HUES6 (cell line): ENCODE results near the gene FAAP100.

Experiments used
- H3K27ac ChIP-seq: 2 replicates; pipeline ENCODE4 v1.7.0; 2013; ENCODE audit warnings: low read depth, mild to moderate bottlenecking, low read length, inconsistent platforms
- H3K27me3 ChIP-seq: 2 replicates; pipeline ENCODE4 v1.6.1; 2013; ENCODE audit warnings: low read length; ENCODE audit not compliant: control insufficient read depth, insufficient read depth
- H3K36me3 ChIP-seq: 2 replicates; pipeline ENCODE4 v1.6.1; 2013; ENCODE audit warnings: low read length; ENCODE audit not compliant: control insufficient read depth, insufficient read depth
- H3K4me1 ChIP-seq: 2 replicates; pipeline ENCODE4 v1.6.1; 2013; ENCODE audit warnings: low read length; ENCODE audit not compliant: control insufficient read depth, insufficient read depth
- H3K4me3 ChIP-seq: 2 replicates; pipeline ENCODE4 v1.5.1; 2013; ENCODE audit warnings: low read depth, low read length
- H3K9ac ChIP-seq: one replicate; pipeline ENCODE4 v1.6.1; 2013; ENCODE audit warnings: mild to moderate bottlenecking, low read length
- H3K9me3 ChIP-seq: 2 replicates; pipeline ENCODE4 v1.6.1; 2013; ENCODE audit warnings: low read depth, low read length; ENCODE audit not compliant: control insufficient read depth, insufficient read depth

FAAP100 gene

DNA sequence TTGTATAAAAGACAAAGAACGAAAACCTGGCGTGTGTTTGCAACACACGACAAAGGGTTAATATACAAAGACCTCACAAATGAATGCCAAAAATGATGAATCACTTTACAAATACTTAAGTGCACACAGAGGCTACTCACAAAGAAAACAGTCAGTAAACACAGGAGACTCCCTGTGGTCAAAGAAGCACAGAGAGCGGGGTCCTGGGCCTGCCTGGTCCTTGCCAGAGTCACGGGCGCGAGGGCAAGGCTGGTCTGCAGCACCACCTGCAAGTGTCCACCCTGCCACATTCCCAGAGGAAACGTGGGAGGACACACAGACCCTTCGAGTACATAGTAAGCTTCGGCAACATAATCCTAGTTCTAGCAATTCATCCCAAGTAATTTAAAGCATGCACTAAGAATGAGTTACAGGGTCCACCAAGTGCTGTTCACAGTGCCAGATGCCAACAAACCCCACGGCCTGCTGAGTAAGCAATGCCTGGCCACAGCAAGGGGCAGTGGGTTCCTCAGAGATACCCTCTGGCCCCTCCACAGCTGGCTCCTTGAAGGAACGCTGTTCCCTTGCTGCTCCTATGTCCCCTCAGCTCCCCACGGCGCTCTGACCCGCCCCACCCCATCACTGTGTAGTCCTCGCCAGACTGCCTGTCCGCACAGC lies 24.6 kb upstream of the FAAP100 start:
- no peaks in the 10 kb centered on the region for H3K9me3 ChIP-seq
- no peak overlapping the region for H3K9ac ChIP-seq
- H3K27me3 ChIP-seq: no peaks in the 10 kb centered on the region
- H3K27ac ChIP-seq: no peak overlapping the region
- no peaks in the 10 kb centered on the region for H3K4me1 ChIP-seq
- H3K36me3 ChIP-seq: peaks cover 88% of the 10 kb centered on the region
- H3K4me3 ChIP-seq: no peak overlapping the region

DNA sequence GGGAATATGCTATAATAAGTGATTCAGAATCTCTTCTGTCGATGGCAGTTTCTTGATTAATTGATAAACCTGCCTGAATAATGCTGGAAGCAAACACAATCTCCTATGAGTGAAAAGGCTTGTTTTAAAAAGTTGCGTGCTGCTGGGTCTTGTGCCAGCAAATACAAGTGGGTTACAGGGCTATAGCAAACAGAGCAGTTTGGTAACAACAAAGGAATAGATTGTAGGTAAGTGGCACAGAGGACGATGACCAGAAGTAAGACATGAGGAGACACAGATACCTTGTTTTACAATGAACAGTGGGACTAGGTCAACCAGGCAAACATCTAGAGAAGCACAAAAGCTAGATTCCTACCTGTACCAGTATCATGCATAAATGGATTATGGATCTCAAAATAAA lies 23.7 kb upstream of the FAAP100 start:
- no peak overlapping the region for H3K27ac ChIP-seq
- H3K4me1 ChIP-seq: no peaks in the 10 kb centered on the region
- peaks cover 91% of the 10 kb centered on the region for H3K36me3 ChIP-seq

DNA sequence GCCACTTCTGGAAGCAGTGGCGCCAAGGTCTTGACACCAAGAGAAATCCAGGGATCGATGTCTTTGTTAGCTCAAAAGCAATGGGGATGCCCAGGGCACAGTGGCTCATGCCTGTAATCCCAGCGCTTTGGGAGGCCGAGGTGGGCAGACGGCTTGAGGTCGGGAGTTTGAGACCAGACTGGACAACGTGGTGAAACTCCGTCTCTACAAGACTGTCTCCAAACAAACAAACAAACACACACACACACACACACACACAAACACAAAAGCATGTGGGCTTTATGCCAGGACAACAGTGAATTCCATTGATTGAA lies 22.4 kb upstream of the FAAP100 start:
- no peaks in the 10 kb centered on the region for H3K9me3 ChIP-seq
- H3K4me3 ChIP-seq: no peak overlapping the region
- H3K27me3 ChIP-seq: no peaks in the 10 kb centered on the region
- H3K36me3 ChIP-seq: peaks cover 91% of the 10 kb centered on the region
- no peak overlapping the region for H3K27ac ChIP-seq
- H3K9ac ChIP-seq: no peak overlapping the region
- no peaks in the 10 kb centered on the region for H3K4me1 ChIP-seq

More for the DNA sequence above, 23.7 kb upstream of the FAAP100 start:
- Histone ChIP-seq H3K9me3 (no peaks in the 10 kb centered on the region), H3K27me3 (no peaks in the 10 kb centered on the region), H3K4me3 (no peak overlapping the region), H3K9ac (no peak overlapping the region)

DNA sequence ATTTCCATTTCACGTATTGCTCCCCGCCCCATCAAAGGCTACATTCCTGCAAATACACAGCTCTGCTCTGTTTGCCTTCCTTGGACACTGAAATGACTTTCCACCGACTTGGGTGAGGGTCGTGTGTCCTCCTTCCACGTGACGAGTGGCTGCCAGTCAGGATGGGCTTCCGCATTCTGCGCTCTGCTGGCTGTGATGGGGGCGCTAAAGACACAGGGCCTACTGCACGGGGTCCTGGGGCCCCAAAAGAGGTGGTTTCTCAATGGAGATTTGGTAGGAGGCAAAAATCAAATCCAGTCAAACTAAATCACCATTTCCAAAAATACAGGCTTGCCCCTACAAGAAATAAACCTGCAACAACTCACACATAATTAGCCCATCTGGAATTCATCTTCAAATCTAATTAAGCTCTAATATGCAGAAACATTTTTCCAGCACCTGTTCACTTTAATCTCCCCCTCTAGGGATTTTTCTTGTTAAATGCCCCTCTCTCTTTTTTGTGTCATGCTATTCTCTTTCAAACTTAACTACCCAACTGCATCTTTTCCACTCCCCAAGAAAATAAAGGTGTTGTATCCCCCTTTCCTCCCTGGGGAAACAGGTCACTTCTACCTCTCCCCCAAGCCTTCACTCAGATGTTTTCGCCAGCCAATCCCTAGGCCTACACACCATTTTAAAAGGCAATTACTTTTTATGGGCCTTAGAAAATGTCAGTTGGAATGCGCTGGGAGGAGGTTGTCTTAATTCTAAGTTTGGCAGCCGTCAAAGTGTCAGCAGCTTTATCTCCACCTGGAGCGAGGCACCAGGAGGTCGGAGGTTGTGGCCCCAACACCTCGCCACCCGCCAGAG lies 21.9 kb upstream of the FAAP100 start:
- no peaks in the 10 kb centered on the region for H3K9me3 ChIP-seq

DNA sequence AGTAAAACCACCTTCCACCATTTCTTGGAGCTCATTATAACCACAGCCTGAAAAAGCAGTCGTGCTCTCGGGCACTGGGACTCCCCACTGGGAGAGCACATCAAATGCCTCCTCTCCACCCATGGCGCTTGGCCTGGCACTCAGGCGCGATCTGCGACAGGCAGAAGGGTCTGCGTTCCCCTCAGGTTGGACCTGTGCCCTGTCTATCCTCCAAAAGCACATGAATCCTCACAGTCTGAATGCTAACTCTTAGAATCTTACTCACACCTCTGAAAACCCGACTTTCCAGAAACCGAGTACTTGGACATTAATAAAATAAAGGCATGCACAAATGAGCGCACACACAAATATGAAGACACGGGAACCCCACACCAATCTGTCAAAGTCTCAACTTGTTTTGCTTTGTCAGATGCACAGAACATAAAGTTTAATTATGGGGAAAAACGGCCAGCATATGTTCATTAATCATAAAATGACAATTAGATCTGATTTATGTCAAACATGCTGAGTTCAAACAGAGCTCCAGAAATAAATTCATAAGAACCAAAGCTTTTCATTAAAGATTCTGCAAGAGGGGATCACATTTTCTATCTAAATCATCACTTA lies 20.5 kb upstream of the FAAP100 start:
- H3K27ac ChIP-seq: no peak overlapping the region
- H3K4me1 ChIP-seq: no peaks in the 10 kb centered on the region
- peaks cover 91% of the 10 kb centered on the region for H3K36me3 ChIP-seq
- no peaks in the 10 kb centered on the region for H3K9me3 ChIP-seq
- no peak overlapping the region for H3K4me3 ChIP-seq
- H3K9ac ChIP-seq: no peak overlapping the region
- no peaks in the 10 kb centered on the region for H3K27me3 ChIP-seq

More for the DNA sequence above, 21.9 kb upstream of the FAAP100 start:
- Histone ChIP-seq H3K27ac (no peak overlapping the region), H3K9ac (no peak overlapping the region), H3K4me3 (no peak overlapping the region), H3K36me3 (peaks cover 91% of the 10 kb centered on the region), H3K4me1 (no peaks in the 10 kb centered on the region), H3K27me3 (no peaks in the 10 kb centered on the region)

DNA sequence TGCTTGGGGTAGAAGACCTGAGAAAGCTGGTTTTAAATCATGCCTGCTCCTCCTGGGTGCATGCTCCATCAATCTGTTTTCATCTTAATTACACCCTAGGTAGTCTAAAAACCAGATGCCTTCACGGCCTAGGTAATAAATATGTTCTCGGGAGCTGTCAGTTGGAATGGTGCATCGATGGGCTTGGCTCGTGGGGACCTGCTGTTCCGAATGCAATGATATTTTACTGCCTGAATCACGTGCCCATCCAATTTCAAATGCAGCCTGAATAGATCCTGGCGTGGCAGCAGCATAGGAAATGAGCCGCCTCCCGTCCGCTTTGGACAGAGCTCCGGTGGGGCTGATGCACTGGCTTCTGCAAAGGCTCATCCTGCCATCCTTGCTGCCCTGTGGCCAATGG lies 18.8 kb upstream of the FAAP100 start:
- Histone ChIP-seq H3K9ac (no peak overlapping the region), H3K27ac (no peak overlapping the region), H3K36me3 (peaks cover 91% of the 10 kb centered on the region), H3K9me3 (no peaks in the 10 kb centered on the region), H3K4me1 (no peaks in the 10 kb centered on the region), H3K27me3 (no peaks in the 10 kb centered on the region), H3K4me3 (no peak overlapping the region)

DNA sequence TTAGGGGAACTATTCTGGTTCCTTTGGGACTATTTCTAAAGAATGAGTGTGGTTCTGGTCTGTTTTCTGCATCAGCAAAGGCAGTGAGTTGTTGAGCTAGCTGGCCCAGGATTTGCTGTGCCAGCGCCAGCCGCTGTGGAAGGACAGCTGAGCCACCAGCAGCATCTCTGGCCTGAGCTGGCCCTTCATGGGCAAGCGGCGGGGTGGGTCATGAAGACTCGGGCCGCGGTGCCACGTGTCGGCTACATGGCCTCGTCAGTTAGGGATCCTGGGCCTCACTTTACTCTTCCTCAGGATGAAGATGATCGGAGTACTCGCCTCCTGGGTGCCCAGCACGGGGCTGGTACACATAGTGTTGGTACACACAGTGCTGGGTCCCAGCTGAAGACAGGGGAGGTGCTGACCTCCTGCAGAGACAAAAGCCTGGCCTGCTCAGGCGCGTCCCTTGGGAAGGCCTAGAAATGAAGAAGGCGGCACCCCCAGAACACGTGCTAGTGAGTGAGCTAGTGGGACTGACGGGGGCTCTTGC lies 17.9 kb upstream of the FAAP100 start:
- Histone ChIP-seq H3K36me3 (peaks cover 93% of the 10 kb centered on the region), H3K9me3 (no peaks in the 10 kb centered on the region), H3K27me3 (no peaks in the 10 kb centered on the region), H3K4me3 (no peak overlapping the region), H3K4me1 (no peaks in the 10 kb centered on the region), H3K9ac (no peak overlapping the region), H3K27ac (no peak overlapping the region)

DNA sequence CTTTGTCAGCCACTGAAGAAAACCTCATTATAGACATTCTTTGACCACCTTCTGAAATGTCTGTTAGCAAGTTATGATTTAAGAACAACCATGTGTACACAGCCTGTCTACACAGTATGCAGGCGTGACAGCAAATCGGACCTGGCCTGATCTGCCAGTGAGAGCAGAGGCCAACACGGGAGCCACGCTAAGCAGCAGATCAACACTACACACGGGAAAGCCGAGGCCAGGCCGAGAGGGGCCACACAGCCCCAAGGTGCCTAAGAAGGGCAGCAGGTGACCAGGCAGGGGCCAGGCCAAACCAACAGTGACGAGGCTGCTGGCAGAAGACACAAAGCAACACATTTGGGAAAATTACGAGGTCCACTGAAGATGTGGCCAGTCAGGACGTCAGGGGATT lies 16.3 kb upstream of the FAAP100 start:
- Histone ChIP-seq H3K9ac (no peak overlapping the region), H3K4me3 (no peak overlapping the region), H3K27ac (no peak overlapping the region), H3K9me3 (no peaks in the 10 kb centered on the region), H3K4me1 (no peaks in the 10 kb centered on the region), H3K36me3 (peaks cover 95% of the 10 kb centered on the region), H3K27me3 (no peaks in the 10 kb centered on the region)

DNA sequence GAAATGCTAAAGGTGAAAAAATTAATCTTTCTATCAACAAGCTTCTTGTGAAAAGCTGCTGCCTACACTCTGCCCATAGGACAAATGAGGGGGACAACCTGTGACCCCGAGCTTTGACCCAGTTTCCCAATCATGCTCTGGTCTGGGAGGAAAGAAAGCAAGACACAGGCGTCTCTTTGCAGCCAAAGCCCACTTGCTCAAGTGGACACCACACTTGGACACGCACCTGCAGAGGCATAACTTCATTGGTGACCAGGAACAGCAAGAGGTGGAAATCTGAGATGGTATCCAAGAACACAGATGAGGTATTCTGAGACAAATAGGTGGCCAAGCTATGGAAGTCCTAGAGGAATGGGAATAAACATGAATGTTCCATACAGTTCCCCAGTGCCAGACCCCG lies 15.0 kb upstream of the FAAP100 start:
- H3K9ac ChIP-seq: no peak overlapping the region
- no peak overlapping the region for H3K27ac ChIP-seq
- no peak overlapping the region for H3K4me3 ChIP-seq
- H3K36me3 ChIP-seq: peaks cover 95% of the 10 kb centered on the region
- no peaks in the 10 kb centered on the region for H3K27me3 ChIP-seq
- no peaks in the 10 kb centered on the region for H3K9me3 ChIP-seq
- no peaks in the 10 kb centered on the region for H3K4me1 ChIP-seq

DNA sequence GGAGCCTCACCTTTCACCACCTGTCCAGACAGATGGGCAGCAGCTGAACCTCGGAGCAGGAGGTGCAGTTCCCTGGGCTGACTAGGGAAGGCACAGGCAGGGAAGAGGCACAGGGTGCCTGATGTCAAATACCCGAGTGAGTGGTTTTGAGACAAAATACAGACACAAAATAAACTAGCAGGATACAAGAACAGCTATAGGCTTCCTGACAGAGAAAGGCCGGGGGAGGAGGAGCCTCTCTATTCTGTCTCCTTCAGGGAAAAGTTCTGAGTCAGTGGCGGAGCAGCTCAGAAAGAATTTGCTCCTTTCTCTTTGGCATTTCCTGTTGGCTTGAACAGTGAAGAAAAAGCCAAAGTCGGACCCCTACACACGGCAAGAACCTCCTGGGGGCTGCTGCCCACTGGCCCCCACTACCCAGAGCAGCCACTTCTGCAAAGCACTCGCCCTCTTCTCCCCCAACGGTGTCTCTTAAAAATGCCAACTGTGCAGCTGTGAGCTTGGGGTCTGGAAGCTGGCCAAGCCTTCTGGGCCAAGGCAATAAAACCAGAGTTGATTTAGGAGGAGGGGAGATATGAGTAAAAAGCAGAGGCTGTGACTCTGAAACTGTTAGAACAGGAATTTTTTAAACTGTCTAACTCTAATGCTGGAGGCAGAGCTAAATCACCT lies 14.4 kb upstream of the FAAP100 start:
- H3K27ac ChIP-seq: no peak overlapping the region
- no peaks in the 10 kb centered on the region for H3K27me3 ChIP-seq
- H3K9me3 ChIP-seq: no peaks in the 10 kb centered on the region
- peaks cover 97% of the 10 kb centered on the region for H3K36me3 ChIP-seq
- H3K4me3 ChIP-seq: no peak overlapping the region
- H3K9ac ChIP-seq: no peak overlapping the region
- no peaks in the 10 kb centered on the region for H3K4me1 ChIP-seq

DNA sequence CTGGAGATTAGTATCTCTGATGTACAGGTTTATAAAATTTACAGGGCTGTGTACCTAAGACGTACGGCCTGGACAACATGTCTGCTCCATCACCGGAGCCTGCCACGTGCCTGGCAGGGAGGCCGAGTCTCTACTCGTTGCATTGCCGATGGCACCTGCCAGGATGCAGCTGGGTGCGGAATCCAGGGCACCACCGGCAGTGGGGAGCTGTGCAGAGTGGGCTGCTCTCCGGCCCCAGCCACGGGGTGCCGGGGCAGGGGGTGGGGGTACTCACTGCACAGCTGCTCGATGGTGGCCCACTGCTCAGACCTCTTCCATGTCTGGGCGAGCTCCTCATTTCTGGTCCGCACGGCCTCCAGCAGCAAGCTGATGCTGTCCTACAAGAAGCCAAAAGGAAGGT lies 13.1 kb upstream of the FAAP100 start:
- Histone ChIP-seq H3K9me3 (no peaks in the 10 kb centered on the region), H3K9ac (no peak overlapping the region), H3K27me3 (no peaks in the 10 kb centered on the region), H3K36me3 (peaks cover 96% of the 10 kb centered on the region), H3K4me1 (no peaks in the 10 kb centered on the region), H3K27ac (no peak overlapping the region), H3K4me3 (no peak overlapping the region)
